ENCODE results near the gene TP53TG3B.
"Not testable (repeated sequence)": the region's sequence is repeated elsewhere in the genome, so short reads cannot be mapped to it uniquely, and the experiment has no call there.

GRCh38 chr16:33336226-33337012 lies 24.2 kb upstream of the TP53TG3B start:
- not testable (repeated sequence) for TF ChIP-seq ARNTL (CRISPR knock-in tag; IDR thresholded peaks at IDR 0.05; ENCODE audit: borderline replicate concordance, low read depth); ISL1 (CRISPR knock-in tag; IDR thresholded peaks at IDR 0.05); PATZ1 (CRISPR knock-in tag; IDR thresholded peaks at IDR 0.05; ENCODE audit: borderline replicate concordance); RARB (CRISPR knock-in tag; IDR thresholded peaks at IDR 0.05); SNAI2 (CRISPR knock-in tag; IDR thresholded peaks at IDR 0.05); TOX (CRISPR knock-in tag; IDR thresholded peaks at IDR 0.05; ENCODE audit: borderline replicate concordance)

Measured in SK-N-SH treated with all-trans-retinoic acid at 6 μM for 48 hours (cell line).